ENCODE data around the gene CHST6. TPM values are rescaled to one million over a fixed set of nuclear protein-coding genes. Genes with fewer than 3 reads are reported as not detected.

CHST6 gene
- total and polyA plus RNA-seq, 2 donors: 0.09 to 0.87 TPM

DNA sequence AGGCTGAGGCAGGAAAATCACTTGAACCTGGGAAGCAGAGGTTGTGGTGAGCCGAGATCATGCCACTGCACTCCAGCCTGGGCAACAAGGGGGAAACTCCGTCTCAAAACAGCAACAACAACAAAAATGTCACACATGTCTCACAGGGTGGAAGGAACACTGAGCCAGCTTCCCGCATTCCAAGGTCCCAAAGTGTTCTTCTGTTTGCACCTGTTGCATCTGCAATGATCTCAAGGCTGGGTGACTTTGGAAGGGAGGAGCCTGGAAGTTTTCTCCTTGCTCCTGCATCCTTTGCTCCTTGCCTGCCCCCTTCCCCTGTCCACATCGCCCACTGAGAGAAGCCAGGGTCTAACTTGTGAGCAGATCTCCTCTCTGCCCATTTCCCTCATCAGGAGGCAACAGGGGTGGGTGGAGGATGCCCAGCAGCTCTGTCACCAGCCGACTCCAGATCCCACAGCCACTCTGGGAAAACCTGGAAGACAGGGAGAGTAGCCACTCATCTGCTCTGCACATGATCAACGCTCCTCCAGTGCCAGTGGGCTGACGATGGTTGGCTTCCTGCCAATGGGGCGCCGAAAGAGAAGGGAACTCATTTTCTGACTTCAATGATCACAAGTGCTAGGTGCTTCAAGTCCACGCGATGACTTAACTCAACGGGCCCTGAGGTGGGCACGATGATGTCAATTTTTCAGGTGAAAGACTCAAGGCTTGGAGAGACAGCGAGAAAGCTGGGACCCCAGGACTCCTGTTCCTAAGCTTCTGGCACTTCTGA lies 12.6 kb downstream of the CHST6 start:
- 87% methylated on average over 14 of the region's 14 CpGs for WGBS
- no peak for DNase-seq (ENCODE audit: low read depth in 6 of 9, low spot score in 9 of 9)
- Histone ChIP-seq H3K36me3 (ENCODE audit: control insufficient read depth in 2 of 2, insufficient read depth in 2 of 2, low read length in 1 of 2) (no peaks in the 10 kb centered on the region), H3K4me1 (ENCODE audit: control insufficient read depth in 2 of 2, insufficient read depth in 2 of 2, low read length in 2 of 2) (peaks cover 0 to 2% of the 10 kb centered on the region in 2 donors), H3K27me3 (ENCODE audit: control insufficient read depth in 2 of 2, insufficient read depth in 1 of 2, low read length in 1 of 2) (peaks cover 0 to 2% of the 10 kb centered on the region in 2 donors), H3K9me3 (ENCODE audit: control insufficient read depth in 2 of 2, insufficient read depth in 1 of 2, low read length in 1 of 2) (no peaks in the 10 kb centered on the region), H3K4me3 (ENCODE audit: low read length in 2 of 2) (no peak overlapping the region), H3K27ac (ENCODE audit: low read depth in 1 of 2, low read length in 1 of 2) (no peak overlapping the region)

DNA sequence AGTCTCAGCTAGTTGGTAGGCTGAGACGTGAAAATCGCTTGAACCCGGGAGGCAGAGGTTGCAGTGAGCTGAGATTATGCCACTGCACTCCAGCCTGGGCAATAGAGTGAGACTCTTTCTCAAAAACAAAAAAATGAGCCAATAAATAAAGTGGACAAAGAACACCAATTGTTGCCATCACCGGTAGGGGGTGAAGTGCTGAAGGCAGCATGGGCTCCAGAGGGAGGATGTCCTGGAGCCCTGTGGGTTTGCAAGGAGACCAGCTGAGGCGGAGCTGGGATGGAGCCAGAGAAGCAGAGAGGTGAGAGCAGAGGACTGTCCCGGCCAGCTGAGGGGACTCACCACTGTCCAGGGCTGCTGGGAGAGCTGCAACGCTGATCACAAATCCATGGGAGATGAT lies 13.8 kb downstream of the CHST6 start:
- Histone ChIP-seq H3K27me3 (ENCODE audit: control insufficient read depth in 2 of 2, insufficient read depth in 1 of 2, low read length in 1 of 2) (no peaks in the 10 kb centered on the region), H3K4me3 (ENCODE audit: low read length in 2 of 2) (no peak overlapping the region), H3K4me1 (ENCODE audit: control insufficient read depth in 2 of 2, insufficient read depth in 2 of 2, low read length in 2 of 2) (peaks cover 0 to 2% of the 10 kb centered on the region in 2 donors), H3K27ac (ENCODE audit: low read depth in 1 of 2, low read length in 1 of 2) (no peak overlapping the region), H3K36me3 (ENCODE audit: control insufficient read depth in 2 of 2, insufficient read depth in 2 of 2, low read length in 1 of 2) (no peaks in the 10 kb centered on the region), H3K9me3 (ENCODE audit: control insufficient read depth in 2 of 2, insufficient read depth in 1 of 2, low read length in 1 of 2) (no peaks in the 10 kb centered on the region)
- WGBS: 97% methylated on average over 7 of the region's 7 CpGs
- no peak for DNase-seq (ENCODE audit: low read depth in 6 of 9, low spot score in 9 of 9)

DNA sequence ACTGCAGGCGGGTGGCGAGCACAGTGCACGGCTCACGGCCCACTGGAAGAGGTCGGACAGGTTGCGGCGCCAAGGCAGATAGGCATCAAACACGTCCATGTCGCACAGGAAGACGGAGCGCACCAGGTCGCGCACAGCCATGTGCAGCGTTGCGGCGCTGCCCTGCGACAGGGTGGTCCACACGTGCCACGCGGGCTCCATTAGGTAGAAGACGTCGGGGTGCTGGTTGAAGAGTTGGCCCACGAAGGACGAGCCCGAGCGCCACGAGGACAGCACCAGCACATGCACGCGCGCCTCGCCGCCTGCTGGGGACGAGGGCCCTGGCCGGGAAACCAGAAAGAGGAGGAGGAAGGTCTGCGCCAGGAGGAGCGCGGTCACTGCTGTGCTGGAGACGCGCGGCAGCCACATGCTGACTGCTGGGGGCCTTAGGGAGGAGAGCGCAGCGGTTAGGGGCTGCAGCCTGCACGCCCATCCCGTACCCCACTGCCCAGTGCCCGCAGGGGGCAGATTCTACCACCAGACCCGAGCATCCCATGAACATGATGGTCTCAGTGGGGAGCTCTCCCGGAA lies 15.7 kb downstream of the CHST6 start:
- H3K27ac ChIP-seq (ENCODE audit: low read depth in 1 of 2, low read length in 1 of 2): no peak overlapping the region
- no peaks in the 10 kb centered on the region for H3K27me3 ChIP-seq (ENCODE audit: control insufficient read depth in 2 of 2, insufficient read depth in 1 of 2, low read length in 1 of 2)
- H3K4me1 ChIP-seq (ENCODE audit: control insufficient read depth in 2 of 2, insufficient read depth in 2 of 2, low read length in 2 of 2): peaks cover 0 to 2% of the 10 kb centered on the region in 2 donors
- H3K36me3 ChIP-seq (ENCODE audit: control insufficient read depth in 2 of 2, insufficient read depth in 2 of 2, low read length in 1 of 2): no peaks in the 10 kb centered on the region
- WGBS: 97% methylated on average over 47 of the region's 47 CpGs
- H3K4me3 ChIP-seq (ENCODE audit: low read length in 2 of 2): no peak overlapping the region
- no peaks in the 10 kb centered on the region for H3K9me3 ChIP-seq (ENCODE audit: control insufficient read depth in 2 of 2, insufficient read depth in 1 of 2, low read length in 1 of 2)
- DNase-seq (ENCODE audit: low read depth in 6 of 9, low spot score in 9 of 9): no peak

DNA sequence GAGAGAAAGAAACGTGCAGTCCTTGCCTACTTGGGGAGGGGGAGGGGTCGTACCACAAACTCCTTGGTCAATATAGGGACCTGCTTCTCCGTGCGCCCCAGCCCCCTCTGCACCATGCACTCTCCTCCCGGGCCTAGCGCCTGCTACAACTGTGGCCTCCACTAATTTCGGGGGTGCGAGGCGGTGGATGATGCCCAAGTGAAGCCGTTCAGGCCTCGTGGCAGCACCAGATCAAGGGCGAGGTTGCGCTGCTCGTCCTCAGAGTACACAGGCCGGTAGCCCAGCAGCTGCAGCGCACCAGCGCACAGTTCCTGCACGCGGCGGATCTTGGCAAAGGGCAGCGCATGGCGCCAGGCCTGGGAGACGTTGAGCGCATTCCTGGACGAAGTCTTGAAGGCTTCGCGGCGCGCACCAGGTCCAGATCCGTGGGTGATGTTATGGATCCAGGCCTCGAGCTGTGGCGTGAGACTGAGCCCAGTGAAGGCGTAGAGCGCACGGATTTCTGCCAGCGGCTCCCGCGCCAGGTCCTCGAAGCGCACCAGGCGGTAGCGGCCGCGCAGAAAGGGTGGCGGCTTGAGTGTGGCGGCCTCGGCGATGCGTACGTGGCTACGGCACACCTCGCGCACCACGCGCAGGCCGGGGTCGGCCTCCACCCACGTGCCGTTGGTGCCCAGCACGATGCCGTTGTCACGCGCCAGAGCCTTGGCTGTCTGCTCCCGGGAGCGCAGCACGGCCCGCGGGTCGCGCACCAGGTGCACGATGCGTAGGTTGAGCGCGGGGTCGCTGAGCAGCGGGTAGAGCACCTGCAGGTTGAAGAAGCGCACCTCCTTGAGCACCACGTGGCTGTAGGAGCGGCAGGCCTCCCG lies 16.5 kb downstream of the CHST6 start:
- no peak for DNase-seq (ENCODE audit: low read depth in 6 of 9, low spot score in 9 of 9)
- H3K4me1 ChIP-seq (ENCODE audit: control insufficient read depth in 2 of 2, insufficient read depth in 2 of 2, low read length in 2 of 2): peaks cover 0 to 2% of the 10 kb centered on the region in 2 donors
- H3K27ac ChIP-seq (ENCODE audit: low read depth in 1 of 2, low read length in 1 of 2): no peak overlapping the region
- 97% methylated on average over 80 of the region's 80 CpGs for WGBS
- no peaks in the 10 kb centered on the region for H3K36me3 ChIP-seq (ENCODE audit: control insufficient read depth in 2 of 2, insufficient read depth in 2 of 2, low read length in 1 of 2)
- H3K4me3 ChIP-seq (ENCODE audit: low read length in 2 of 2): no peak overlapping the region
- no peaks in the 10 kb centered on the region for H3K27me3 ChIP-seq (ENCODE audit: control insufficient read depth in 2 of 2, insufficient read depth in 1 of 2, low read length in 1 of 2)
- H3K9me3 ChIP-seq (ENCODE audit: control insufficient read depth in 2 of 2, insufficient read depth in 1 of 2, low read length in 1 of 2): no peaks in the 10 kb centered on the region

DNA sequence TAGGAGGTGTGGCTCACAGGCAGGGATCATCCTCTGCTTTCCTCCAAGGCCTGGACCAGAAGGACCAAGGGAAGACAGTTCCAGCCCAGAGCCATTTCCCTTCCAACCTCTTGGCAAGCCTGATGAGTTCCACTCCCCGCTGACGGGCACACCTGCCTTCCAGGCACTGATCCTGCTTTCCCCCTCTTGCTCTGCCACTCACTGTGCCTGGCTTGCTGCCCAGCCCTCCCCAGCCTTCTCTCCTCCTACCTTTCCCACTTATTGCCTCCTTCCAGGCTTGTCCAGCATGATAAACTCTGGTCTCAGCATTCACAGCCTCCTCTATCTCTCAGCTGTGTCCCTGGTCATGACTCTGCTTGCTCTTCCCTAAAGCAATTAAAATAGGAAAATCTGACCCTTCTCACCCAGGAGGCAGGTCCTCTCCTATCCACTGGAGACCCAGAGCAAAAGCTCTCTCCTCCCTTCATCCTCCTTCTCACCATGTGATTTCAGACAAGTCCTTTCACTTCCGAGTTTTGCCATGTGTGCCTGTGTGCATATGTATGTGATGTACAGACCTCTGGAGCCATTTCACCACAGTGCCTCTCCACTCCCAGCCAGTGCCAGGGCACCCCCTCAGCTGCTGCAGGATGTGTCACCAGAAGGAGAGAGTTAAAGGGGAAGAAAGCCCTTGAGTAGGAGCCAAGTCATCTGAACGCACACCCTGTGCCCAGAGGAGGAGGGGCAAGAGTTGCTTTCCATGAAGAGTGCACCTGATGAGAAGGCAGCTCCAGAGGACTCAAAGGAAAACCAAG lies 17.4 kb downstream of the CHST6 start:
- Histone ChIP-seq H3K9me3 (ENCODE audit: control insufficient read depth in 2 of 2, insufficient read depth in 1 of 2, low read length in 1 of 2) (no peaks in the 10 kb centered on the region), H3K4me1 (ENCODE audit: control insufficient read depth in 2 of 2, insufficient read depth in 2 of 2, low read length in 2 of 2) (peaks cover 0 to under 1% of the 10 kb centered on the region in 2 donors), H3K36me3 (ENCODE audit: control insufficient read depth in 2 of 2, insufficient read depth in 2 of 2, low read length in 1 of 2) (no peaks in the 10 kb centered on the region), H3K27me3 (ENCODE audit: control insufficient read depth in 2 of 2, insufficient read depth in 1 of 2, low read length in 1 of 2) (no peaks in the 10 kb centered on the region), H3K27ac (ENCODE audit: low read depth in 1 of 2, low read length in 1 of 2) (no peak overlapping the region), H3K4me3 (ENCODE audit: low read length in 2 of 2) (no peak overlapping the region)
- DNase-seq (ENCODE audit: low read depth in 6 of 9, low spot score in 9 of 9): no peak
- WGBS: 39% methylated on average over 4 of the region's 4 CpGs

DNA sequence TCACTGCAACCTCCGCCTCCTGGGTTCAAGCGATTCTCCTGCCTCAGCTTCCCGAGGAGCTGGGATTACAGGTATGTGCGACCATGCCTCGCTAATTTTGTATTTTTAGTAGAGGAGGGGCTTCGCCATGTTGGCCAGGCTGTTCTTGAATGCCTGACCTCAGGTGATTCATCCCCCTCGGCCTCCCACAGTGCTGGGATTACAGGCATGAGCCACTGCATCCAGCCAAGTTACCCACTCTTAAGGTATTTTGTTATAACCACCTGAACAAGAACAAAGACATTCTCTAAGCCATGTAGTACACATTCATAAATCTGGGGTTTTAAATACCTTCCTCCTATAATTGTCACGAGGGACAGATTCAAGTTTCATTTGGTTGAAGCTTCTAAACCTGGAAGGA lies 18.4 kb downstream of the CHST6 start:
- 94% methylated on average over 8 of the region's 8 CpGs for WGBS
- no peak for DNase-seq (ENCODE audit: low read depth in 6 of 9, low spot score in 9 of 9)
- no peaks in the 10 kb centered on the region for H3K36me3 ChIP-seq (ENCODE audit: control insufficient read depth in 2 of 2, insufficient read depth in 2 of 2, low read length in 1 of 2)
- H3K4me1 ChIP-seq (ENCODE audit: control insufficient read depth in 2 of 2, insufficient read depth in 2 of 2, low read length in 2 of 2): no peaks in the 10 kb centered on the region
- H3K4me3 ChIP-seq (ENCODE audit: low read length in 2 of 2): no peak overlapping the region
- no peak overlapping the region for H3K27ac ChIP-seq (ENCODE audit: low read depth in 1 of 2, low read length in 1 of 2)
- no peaks in the 10 kb centered on the region for H3K27me3 ChIP-seq (ENCODE audit: control insufficient read depth in 2 of 2, insufficient read depth in 1 of 2, low read length in 1 of 2)
- H3K9me3 ChIP-seq (ENCODE audit: control insufficient read depth in 2 of 2, insufficient read depth in 1 of 2, low read length in 1 of 2): no peaks in the 10 kb centered on the region

DNA sequence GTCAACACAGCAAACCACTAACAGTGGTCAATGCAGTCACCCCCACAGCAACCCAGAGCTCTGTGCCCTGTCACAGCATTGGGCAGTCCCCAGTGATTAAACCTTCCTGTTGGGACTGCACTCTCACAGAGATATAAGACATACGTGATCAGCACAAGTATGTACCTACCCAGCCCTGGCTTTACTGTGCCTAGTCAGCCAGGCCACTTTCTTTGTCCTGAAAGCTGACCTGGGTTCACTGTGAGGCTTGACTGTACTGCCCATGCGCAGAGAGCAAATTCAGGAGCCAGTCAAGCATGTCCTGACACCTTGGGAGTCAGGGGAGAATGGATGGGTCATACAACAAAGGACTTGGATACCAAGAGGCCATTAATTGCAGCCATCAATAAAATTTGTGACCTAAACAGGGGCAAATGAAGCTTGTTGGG lies 19.8 kb downstream of the CHST6 start:
- no peaks in the 10 kb centered on the region for H3K27me3 ChIP-seq (ENCODE audit: control insufficient read depth in 2 of 2, insufficient read depth in 1 of 2, low read length in 1 of 2)
- H3K36me3 ChIP-seq (ENCODE audit: control insufficient read depth in 2 of 2, insufficient read depth in 2 of 2, low read length in 1 of 2): no peaks in the 10 kb centered on the region
- H3K9me3 ChIP-seq (ENCODE audit: control insufficient read depth in 2 of 2, insufficient read depth in 1 of 2, low read length in 1 of 2): no peaks in the 10 kb centered on the region
- no peak overlapping the region for H3K4me3 ChIP-seq (ENCODE audit: low read length in 2 of 2)
- no peak for DNase-seq (ENCODE audit: low read depth in 6 of 9, low spot score in 9 of 9)
- no peaks in the 10 kb centered on the region for H3K4me1 ChIP-seq (ENCODE audit: control insufficient read depth in 2 of 2, insufficient read depth in 2 of 2, low read length in 2 of 2)
- 93% methylated on average over 2 of the region's 2 CpGs for WGBS
- no peak overlapping the region for H3K27ac ChIP-seq (ENCODE audit: low read depth in 1 of 2, low read length in 1 of 2)

DNA sequence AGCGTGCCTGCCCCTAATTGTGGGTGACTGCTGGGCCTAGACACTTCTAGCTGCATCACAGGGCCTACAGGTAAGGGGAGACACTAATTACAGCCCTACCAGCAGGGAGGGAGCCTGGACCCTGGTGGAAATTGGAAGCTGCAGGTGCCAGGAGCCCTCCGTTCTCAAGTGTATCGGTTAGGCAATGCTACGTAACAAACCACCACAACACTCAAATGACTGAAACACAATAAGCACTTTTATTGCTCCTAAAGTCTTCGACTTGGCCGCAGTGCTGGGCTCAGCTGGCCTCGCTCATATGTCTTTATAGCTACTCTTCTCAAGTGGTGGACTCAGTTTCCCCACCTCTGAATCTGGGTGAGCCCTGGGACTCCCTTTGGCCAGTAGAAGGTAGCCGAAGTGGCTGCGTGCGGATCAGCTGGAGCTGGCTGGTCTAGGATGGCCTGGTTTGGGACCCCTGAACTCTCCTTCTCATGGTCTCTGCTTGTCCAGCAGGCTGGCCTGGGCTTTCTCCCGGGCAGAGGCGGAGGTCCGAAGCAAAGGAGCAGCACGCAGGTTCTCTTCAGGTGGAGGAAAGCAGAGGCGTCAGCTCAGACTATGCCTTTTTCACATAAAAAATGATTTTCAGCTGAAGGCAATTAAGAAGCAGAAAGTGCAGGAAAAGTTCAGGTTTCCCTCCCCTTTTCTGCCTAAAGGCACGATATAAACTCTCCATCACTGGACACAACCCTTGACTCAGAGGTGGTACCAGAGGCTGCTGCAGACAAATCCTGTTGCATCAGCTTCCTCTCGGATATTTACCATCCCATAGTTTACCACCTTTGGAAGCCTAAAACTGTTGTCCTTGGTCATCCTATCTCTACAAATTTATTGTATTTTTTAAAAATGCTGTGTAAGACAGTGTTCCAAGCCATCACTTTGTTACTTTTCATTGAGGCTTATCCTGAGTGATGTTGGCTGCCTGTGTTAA lies 22.0 kb downstream of the CHST6 start:
- H3K4me1 ChIP-seq (ENCODE audit: control insufficient read depth in 2 of 2, insufficient read depth in 2 of 2, low read length in 2 of 2): no peaks in the 10 kb centered on the region
- no peak for DNase-seq (ENCODE audit: low read depth in 6 of 9, low spot score in 9 of 9)
- 96% methylated on average over 17 of the region's 17 CpGs for WGBS
- H3K27me3 ChIP-seq (ENCODE audit: control insufficient read depth in 2 of 2, insufficient read depth in 1 of 2, low read length in 1 of 2): no peaks in the 10 kb centered on the region
- no peak overlapping the region for H3K4me3 ChIP-seq (ENCODE audit: low read length in 2 of 2)
- H3K36me3 ChIP-seq (ENCODE audit: control insufficient read depth in 2 of 2, insufficient read depth in 2 of 2, low read length in 1 of 2): no peaks in the 10 kb centered on the region
- H3K27ac ChIP-seq (ENCODE audit: low read depth in 1 of 2, low read length in 1 of 2): no peak overlapping the region
- H3K9me3 ChIP-seq (ENCODE audit: control insufficient read depth in 2 of 2, insufficient read depth in 1 of 2, low read length in 1 of 2): no peaks in the 10 kb centered on the region

All from thymus (tissue), 11 donors.